Karpas-422 (cell line): Measurements from ENCODE around the gene NSFL1C. TPM values are rescaled to one million over a fixed set of nuclear protein-coding genes. Genes with fewer than 3 reads are reported as not detected.

Experiments used
- DNase-seq: peaks from one replicate; pipeline ENCODE4 v3.0.0-alpha.2; 2015
- H2AFZ ChIP-seq: fragments of 200-600 bp; sonication (generic); 2 replicates; pipeline ENCODE4 v1.6.1; 2014; ENCODE audit warnings: antibody characterized with exemption, low read length, mixed read lengths
- H3K27ac ChIP-seq: fragments of 200-600 bp; sonication (generic); 2 replicates; pipeline ENCODE4 v1.5.1; 2014; ENCODE audit warnings: mild to moderate bottlenecking, low read length, moderate library complexity
- H3K27me3 ChIP-seq: fragments of 200-600 bp; sonication (generic); 2 replicates; pipeline ENCODE4 v1.6.1; 2014; ENCODE audit warnings: low read length, mixed read lengths
- H3K36me3 ChIP-seq: fragments of 200-600 bp; sonication (generic); 2 replicates; pipeline ENCODE4 v1.6.1; 2014; ENCODE audit warnings: low read length, mixed read lengths; ENCODE audit not compliant: insufficient read depth
- H3K4me1 ChIP-seq: fragments of 200-600 bp; sonication (generic); 2 replicates; pipeline ENCODE4 v1.6.1; 2014; ENCODE audit warnings: mild to moderate bottlenecking, low read length, mixed read lengths
- H3K4me2 ChIP-seq: fragments of 200-600 bp; sonication (generic); 2 replicates; pipeline ENCODE4 v1.6.1; 2014; ENCODE audit warnings: low read length, low read depth, mild to moderate bottlenecking; ENCODE audit not compliant: poor library complexity, severe bottlenecking
- H3K4me3 ChIP-seq: fragments of 200-600 bp; sonication (generic); 2 replicates; pipeline ENCODE4 v1.5.1; 2014; ENCODE audit warnings: mild to moderate bottlenecking, antibody characterized with exemption, low read length, mixed read lengths
- H3K79me2 ChIP-seq: fragments of 200-600 bp; sonication (generic); 2 replicates; pipeline ENCODE4 v1.6.1; 2014; ENCODE audit warnings: mild to moderate bottlenecking, low read length, mixed read lengths
- H3K9ac ChIP-seq: fragments of 200-600 bp; sonication (generic); 2 replicates; pipeline ENCODE4 v1.6.0; 2014; ENCODE audit warnings: low read length
- H3K9me2 ChIP-seq: fragments of 200-600 bp; sonication (generic), shearing (Covaris generic); replicated peaks from 2 replicates; pipeline ENCODE4 v1.6.0; 2014; ENCODE audit warnings: mild to moderate bottlenecking, low read length, moderate library complexity; ENCODE audit not compliant: insufficient read depth
- H3K9me3 ChIP-seq: fragments of 300-700, 200-600 bp; sonication (generic); 2 replicates; pipeline ENCODE4 v1.6.1; 2014; ENCODE audit warnings: low read length, mixed read lengths
- H4K20me1 ChIP-seq: fragments of 200-600 bp; sonication (generic); 2 replicates; pipeline ENCODE4 v1.6.1; 2014; ENCODE audit warnings: mild to moderate bottlenecking, antibody characterized with exemption, low read length, low read depth; ENCODE audit not compliant: insufficient read depth
- total RNA-seq: library from RNA; depleted of rRNA; stranded (reverse); fragments of >200 nt; shearing (Covaris generic); gene quantifications from 2 replicates; pipeline ENCODE4 v1.2.3, GENCODE V29; 2014; ENCODE audit warnings: low replicate concordance

The NSFL1C gene
- total RNA-seq, 1 experiment from 2014 or later, result 19.4 TPM

- Histone ChIP-seq H3K4me3 (no peak overlapping the region), H3K9me3 (no peaks in the 10 kb centered on the region), H3K9ac (no peak overlapping the region)
These were observed 36.6 kb downstream of the NSFL1C start for GRCh38 chr20:1430004-1430451.

GRCh38 chr20:1429143-1429728 is 37.4 kb downstream of the NSFL1C start:
- no peak for DNase-seq
- no peak overlapping the region for H3K4me2 ChIP-seq
- H3K36me3 ChIP-seq, result no peaks in the 10 kb centered on the region
- no peak overlapping the region for H2AFZ ChIP-seq
- H3K9me3 ChIP-seq, result no peaks in the 10 kb centered on the region
- no peak overlapping the region for H3K4me3 ChIP-seq
- no peaks in the 10 kb centered on the region for H3K4me1 ChIP-seq
- H3K27ac ChIP-seq, result no peak overlapping the region
- H4K20me1 ChIP-seq, result no peaks in the 10 kb centered on the region
- no peak overlapping the region for H3K9ac ChIP-seq
- H3K9me2 ChIP-seq, result no peaks in the 10 kb centered on the region
- no peaks in the 10 kb centered on the region for H3K79me2 ChIP-seq
- H3K27me3 ChIP-seq, result no peaks in the 10 kb centered on the region

More at GRCh38 chr20:1430004-1430451, 36.6 kb downstream of the NSFL1C start:
- Histone ChIP-seq H3K27ac (no peak overlapping the region), H3K27me3 (no peaks in the 10 kb centered on the region), H3K36me3 (no peaks in the 10 kb centered on the region), H4K20me1 (no peaks in the 10 kb centered on the region), H3K79me2 (no peaks in the 10 kb centered on the region), H3K4me2 (no peak overlapping the region), H3K4me1 (peaks cover 2% of the 10 kb centered on the region; the same call in 1 of the 2 replicates), H3K9me2 (no peaks in the 10 kb centered on the region), H2AFZ (no peak overlapping the region)
- peak; percentile 23 for DNase-seq

GRCh38 chr20:1427457-1428054 is 39.1 kb downstream of the NSFL1C start:
- Histone ChIP-seq H3K4me2 (no peak overlapping the region), H2AFZ (no peak overlapping the region), H4K20me1 (no peaks in the 10 kb centered on the region), H3K4me1 (no peaks in the 10 kb centered on the region), H3K4me3 (no peak overlapping the region), H3K9ac (no peak overlapping the region), H3K79me2 (no peaks in the 10 kb centered on the region), H3K9me3 (no peaks in the 10 kb centered on the region), H3K36me3 (no peaks in the 10 kb centered on the region), H3K27me3 (no peaks in the 10 kb centered on the region), H3K9me2 (no peaks in the 10 kb centered on the region), H3K27ac (no peak overlapping the region)
- DNase-seq, result no peak

- Histone ChIP-seq H3K27me3 (no peaks in the 10 kb centered on the region), H3K36me3 (no peaks in the 10 kb centered on the region), H3K9ac (no peak overlapping the region), H3K4me3 (no peak overlapping the region), H3K4me2 (no peak overlapping the region), H3K9me2 (no peaks in the 10 kb centered on the region), H3K9me3 (no peaks in the 10 kb centered on the region), H2AFZ (no peak overlapping the region), H3K79me2 (no peaks in the 10 kb centered on the region), H4K20me1 (no peaks in the 10 kb centered on the region), H3K4me1 (no peaks in the 10 kb centered on the region), H3K27ac (no peak overlapping the region)
- DNase-seq, result no peak
These were observed 40.3 kb downstream of the NSFL1C start for GRCh38 chr20:1426231-1426849.

GRCh38 chr20:1424336-1424735 is 42.3 kb downstream of the NSFL1C start:
- Histone ChIP-seq H2AFZ (no peak overlapping the region), H3K4me2 (no peak overlapping the region), H3K36me3 (no peaks in the 10 kb centered on the region), H3K79me2 (no peaks in the 10 kb centered on the region), H3K27me3 (no peaks in the 10 kb centered on the region), H4K20me1 (no peaks in the 10 kb centered on the region), H3K4me3 (no peak overlapping the region), H3K9me2 (no peaks in the 10 kb centered on the region), H3K9ac (no peak overlapping the region), H3K27ac (no peak overlapping the region), H3K9me3 (no peaks in the 10 kb centered on the region), H3K4me1 (no peaks in the 10 kb centered on the region)
- DNase-seq, result no peak

GRCh38 chr20:1423625-1424106 is 43.0 kb downstream of the NSFL1C start:
- no peaks in the 10 kb centered on the region for H3K79me2 ChIP-seq
- H3K27ac ChIP-seq, result no peak overlapping the region
- no peaks in the 10 kb centered on the region for H4K20me1 ChIP-seq
- H3K4me2 ChIP-seq, result no peak overlapping the region
- no peaks in the 10 kb centered on the region for H3K36me3 ChIP-seq
- H2AFZ ChIP-seq, result no peak overlapping the region
- H3K27me3 ChIP-seq, result no peaks in the 10 kb centered on the region; the same call in 1 of the 2 replicates
- no peaks in the 10 kb centered on the region for H3K9me3 ChIP-seq
- DNase-seq, result peak; percentile 63
- H3K9ac ChIP-seq, result no peak overlapping the region
- no peaks in the 10 kb centered on the region for H3K9me2 ChIP-seq
- H3K4me3 ChIP-seq, result no peak overlapping the region
- H3K4me1 ChIP-seq, result no peaks in the 10 kb centered on the region

- H3K4me2 ChIP-seq, result no peak overlapping the region
- H3K9me2 ChIP-seq, result no peaks in the 10 kb centered on the region
- no peak overlapping the region for H2AFZ ChIP-seq
- no peak overlapping the region for H3K4me3 ChIP-seq
- no peaks in the 10 kb centered on the region for H3K79me2 ChIP-seq
- no peaks in the 10 kb centered on the region for H3K4me1 ChIP-seq
- H4K20me1 ChIP-seq, result no peaks in the 10 kb centered on the region
- H3K9ac ChIP-seq, result no peak overlapping the region
- no peaks in the 10 kb centered on the region; the same call in 1 of the 2 replicates for H3K27me3 ChIP-seq
- no peaks in the 10 kb centered on the region for H3K36me3 ChIP-seq
- DNase-seq, result peak; percentile 15
- no peak overlapping the region for H3K27ac ChIP-seq
- no peaks in the 10 kb centered on the region for H3K9me3 ChIP-seq
These were observed 43.4 kb downstream of the NSFL1C start for GRCh38 chr20:1423206-1423605.

GRCh38 chr20:1422753-1423152 is 43.9 kb downstream of the NSFL1C start:
- Histone ChIP-seq H3K4me1 (no peaks in the 10 kb centered on the region), H4K20me1 (no peaks in the 10 kb centered on the region), H3K9ac (no peak overlapping the region), H3K4me2 (no peak overlapping the region), H3K9me2 (no peaks in the 10 kb centered on the region), H2AFZ (no peak overlapping the region), H3K4me3 (no peak overlapping the region), H3K9me3 (no peaks in the 10 kb centered on the region), H3K36me3 (no peaks in the 10 kb centered on the region), H3K27ac (no peak overlapping the region), H3K79me2 (no peaks in the 10 kb centered on the region), H3K27me3 (no peaks in the 10 kb centered on the region; the same call in 1 of the 2 replicates)
- DNase-seq, result peak; percentile 31
